Left renal cortex interstitium (tissue), 4 donors: ENCODE measurements around the gene CCND1. TPM values are rescaled to one million over a fixed set of nuclear protein-coding genes. Genes with fewer than 3 reads are reported as not detected.
A peak's percentile ranks its signal among the peaks of the same experiment; 100 is the strongest.

Experiments
- DNase-seq, 4 donors: peaks; one replicate each; pipeline ENCODE4 v3.0.0-alpha.2; 2013; ENCODE audit warnings: low read depth in 4 of 4, low spot score in 2 of 4, missing footprints in 1 of 4
- polyA plus RNA-seq, 4 donors: library from polyadenylated mRNA; unstranded; fragments of 120-200 nt; gene quantifications; one replicate each; pipeline ENCODE4 v1.2.1, GENCODE V29; 2013; ENCODE audit not compliant: insufficient read length in 4 of 4

CCND1 gene
- polyA plus RNA-seq, 4 donors, result 116 to 169 (median 149) TPM

- no peak for DNase-seq
Measured at GRCh38 chr11:69664103-69664775, 23.3 kb downstream of the CCND1 start.

DNA sequence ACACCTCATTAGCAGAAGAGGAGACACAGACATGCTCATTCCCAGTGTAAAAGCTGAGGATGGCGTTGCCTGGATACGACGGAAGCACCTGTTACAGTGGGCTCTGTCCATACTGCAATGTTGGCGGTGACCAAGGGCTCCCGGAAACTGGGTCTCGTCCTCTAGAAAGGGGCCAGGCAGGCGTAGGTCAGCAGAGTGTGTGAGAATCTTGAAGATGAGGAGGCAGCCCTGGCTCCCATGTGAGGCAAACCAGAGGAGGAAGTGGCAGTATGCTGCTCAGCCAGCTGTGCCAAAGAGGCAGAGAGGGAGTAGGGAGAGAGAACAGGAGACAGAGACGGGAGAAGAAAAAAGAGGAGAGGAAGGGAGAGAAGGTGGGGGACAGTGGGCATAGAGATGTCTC lies 23.9 kb downstream of the CCND1 start:
- DNase-seq, result no peak

- no peak for DNase-seq
Measured at GRCh38 chr11:69665669-69666068, 24.7 kb downstream of the CCND1 start.

GRCh38 chr11:69666261-69666660 lies 25.3 kb downstream of the CCND1 start:
- no peak for DNase-seq

GRCh38 chr11:69666752-69667536 lies 26.0 kb downstream of the CCND1 start:
- DNase-seq, result no peak

- no peak for DNase-seq
Measured at GRCh38 chr11:69667619-69668604, 27.0 kb downstream of the CCND1 start.

DNA sequence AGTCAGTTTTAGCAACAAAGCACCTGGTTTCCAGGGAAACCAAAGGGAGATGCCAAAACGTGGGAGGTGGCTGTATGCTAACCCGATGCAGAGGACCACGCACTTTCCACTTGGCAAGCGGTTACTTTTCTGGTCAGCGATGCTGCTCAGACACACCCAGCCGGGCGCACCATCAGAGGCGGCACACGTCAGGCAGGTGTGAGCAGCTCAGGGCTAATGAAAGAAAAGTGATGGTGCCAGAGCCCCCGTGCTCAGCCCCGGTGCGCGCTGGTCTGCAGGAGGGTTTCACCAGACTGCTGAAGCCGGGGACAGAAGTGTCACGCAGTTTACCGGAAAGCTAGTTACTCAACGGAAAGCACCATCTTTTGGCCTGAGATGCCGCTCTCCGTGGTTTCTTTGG lies 28.5 kb downstream of the CCND1 start:
- no peak for DNase-seq

GRCh38 chr11:69670158-69670845 lies 29.3 kb downstream of the CCND1 start:
- DNase-seq, result peak in 3 of 4 donors; percentile 71 to 79 (median 72)

- no peak for DNase-seq
Measured at GRCh38 chr11:69671734-69672465, 30.9 kb downstream of the CCND1 start.

DNA sequence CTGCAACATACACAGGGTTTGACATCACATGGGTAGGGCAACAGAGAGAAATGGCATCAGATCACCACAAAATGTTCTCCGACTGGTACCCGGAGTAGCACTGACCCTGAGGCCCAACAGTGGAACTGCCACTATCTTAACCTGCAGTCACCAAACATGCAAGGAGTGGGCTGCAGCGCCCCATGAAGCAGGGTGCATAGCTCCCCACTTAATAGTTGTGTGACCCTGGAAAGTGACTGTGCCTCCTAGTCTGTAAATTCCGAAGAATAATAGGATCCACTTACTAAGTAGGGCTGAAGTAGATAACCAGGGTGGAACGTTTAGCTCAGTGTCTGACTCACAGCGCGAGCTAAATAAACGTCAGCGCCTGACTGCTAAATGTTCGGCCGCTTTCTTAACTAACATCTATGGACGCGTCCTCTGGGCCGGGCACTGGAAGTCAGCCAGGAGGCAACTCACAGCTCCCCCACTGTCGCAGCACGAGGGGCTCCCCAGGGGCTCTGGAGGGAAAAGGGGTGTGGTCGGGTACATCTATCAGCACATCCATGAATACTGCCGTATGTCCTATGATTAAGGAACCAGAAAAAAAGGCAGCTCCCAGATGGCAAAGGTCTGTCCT lies 33.4 kb downstream of the CCND1 start:
- no peak for DNase-seq

DNA sequence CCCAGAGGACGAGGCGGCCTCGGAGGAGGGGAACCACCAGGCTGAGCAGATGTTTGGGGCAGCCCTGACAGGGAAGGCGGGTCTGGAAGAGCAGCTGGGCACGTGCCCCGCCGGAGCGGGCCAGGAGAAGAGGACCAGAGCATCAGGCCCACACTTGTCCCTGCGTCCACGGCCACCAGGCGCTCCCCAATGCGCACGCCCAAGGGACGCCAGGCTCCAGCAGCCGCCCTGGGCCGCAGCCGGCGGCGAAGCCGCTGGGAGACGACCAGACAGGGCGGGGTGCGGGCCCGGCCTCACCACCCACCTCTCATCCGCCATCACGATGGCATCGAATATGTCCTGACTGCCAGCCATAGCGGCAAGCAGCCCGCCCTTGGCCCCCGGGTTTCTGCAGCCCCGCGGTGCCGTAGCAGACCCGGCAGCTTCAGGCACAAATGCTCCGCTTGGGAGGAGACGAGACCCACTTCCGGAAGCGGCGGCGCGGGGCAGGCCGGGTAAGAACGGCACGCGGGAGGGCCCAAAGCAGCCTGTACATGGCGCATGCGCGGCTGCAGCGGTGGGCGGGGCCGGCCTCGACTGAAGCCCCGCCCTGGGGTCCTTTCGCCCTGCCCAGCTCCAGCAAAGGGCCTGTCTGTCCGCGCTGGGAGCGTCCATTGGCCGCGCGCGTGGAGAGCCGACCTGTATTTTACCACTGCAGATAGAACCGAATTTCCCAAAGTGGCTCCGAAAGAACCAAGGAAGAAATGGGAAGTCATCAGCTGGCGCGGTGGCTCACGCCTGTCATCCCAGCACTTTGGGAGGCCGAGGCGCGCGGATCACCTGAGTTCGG lies 34.1 kb downstream of the CCND1 start, which contains the start of gene LTO1:
Gene LTO1, minus strand, starts transcription at position 468 of the 829 bp plus-strand sequence. Its CDS starts 114 bp downstream, at position 354.
- peak; percentile 77 to 92 (median 90) for DNase-seq

DNA sequence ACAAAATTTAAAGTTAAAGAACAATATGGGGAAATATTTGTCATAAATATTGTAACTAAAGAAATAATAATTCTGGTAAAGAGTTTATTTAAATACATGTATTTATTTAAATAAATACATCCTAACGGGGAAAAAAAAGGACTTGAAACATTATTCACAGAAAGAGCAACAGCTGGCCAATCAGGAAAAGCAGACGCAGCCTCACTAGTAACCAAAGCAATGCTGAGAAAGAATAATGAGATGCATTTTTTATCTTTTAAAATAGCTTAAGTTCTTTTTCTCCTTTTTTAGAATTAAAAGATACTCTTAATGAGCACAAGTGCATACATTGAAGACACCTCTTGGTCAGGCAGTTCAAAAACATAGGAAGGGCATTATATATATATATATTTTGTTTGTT lies 36.8 kb downstream of the CCND1 start:
- DNase-seq, result no peak

DNA sequence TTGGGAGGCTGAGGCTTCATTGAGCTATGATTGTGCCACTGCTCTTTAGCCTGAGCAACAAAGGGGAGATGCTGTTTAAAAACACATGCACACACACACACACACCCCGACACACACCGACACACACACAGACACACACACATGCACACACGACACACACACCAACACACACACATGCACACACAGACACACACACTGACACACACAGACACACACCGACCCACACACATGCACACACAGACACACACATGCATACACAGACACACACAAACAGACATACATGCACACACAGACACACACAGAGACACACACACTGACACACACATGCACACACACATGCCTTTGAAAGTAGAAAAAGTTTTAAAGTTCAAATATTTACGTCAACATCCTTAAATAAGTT lies 39.7 kb downstream of the CCND1 start:
- no peak for DNase-seq

DNA sequence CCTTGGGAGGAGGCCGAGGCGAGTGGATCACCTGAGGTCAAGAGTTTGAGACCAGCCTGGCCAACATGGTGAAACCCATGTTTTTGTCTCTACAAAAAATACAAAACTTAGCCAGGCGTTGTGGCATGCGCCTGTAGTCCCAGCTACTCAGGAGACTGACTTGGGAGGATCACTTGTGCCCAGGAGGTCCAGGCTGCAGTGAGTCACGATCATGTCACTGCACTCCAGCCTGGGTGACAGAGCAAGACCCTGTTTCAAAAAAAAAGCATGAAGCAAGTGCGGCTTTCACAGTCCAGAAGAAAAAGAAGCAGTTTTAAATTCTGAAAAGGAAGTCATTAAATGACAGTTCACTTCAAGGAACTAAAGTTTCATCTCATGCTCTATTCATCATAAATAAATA lies 41.3 kb downstream of the CCND1 start:
- DNase-seq, result no peak

- no peak for DNase-seq
Measured at GRCh38 chr11:69682681-69683326, 41.8 kb downstream of the CCND1 start.

DNA sequence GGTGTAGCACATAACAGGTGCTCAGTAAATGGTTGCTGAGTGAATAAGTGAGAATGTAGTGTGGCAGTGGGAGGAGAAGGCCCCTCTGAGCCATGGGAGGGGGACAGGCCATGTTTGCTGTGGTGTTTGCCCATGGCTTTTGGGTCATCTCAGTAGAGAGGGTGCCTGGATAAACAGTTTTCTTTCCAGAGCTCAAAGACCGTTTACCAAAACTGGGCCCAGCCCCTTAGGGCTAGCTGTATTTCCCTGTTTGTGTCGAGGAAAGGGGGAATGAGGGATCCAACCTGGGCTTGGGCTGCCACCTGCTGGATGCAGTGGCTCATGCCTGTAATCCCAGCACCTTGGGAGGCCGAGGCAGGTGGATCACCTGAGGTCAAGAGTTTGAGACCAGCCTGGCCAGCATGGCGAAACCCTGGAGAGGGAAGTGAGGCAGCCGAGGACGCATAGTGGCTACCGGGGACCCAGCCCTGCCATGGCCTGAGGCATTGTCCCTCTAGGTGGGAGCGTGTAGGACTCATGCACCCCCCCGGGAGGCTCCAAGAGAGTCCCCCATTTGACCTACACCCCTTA lies 42.9 kb downstream of the CCND1 start:
- no peak for DNase-seq

DNA sequence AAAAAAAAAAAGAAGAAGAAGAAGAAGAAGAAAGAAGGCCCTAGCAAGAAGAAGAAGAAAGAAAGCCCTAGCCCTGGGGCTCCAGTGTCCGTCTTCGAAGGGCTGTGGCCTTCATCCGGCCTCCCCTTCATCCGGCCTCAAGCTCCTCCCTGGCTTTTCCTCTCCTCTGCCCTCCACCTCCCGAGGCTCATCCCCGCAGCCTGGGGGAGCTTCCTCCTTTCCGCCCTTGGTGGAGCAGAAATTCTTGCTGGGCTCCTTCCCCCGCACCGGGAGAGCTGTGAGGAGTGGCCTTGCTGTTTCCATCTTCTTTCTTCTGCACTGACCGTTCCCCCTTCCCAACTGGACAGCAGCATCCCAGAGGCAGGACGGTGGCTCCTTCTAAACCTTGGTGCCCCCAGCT lies 43.7 kb downstream of the CCND1 start:
- no peak for DNase-seq
